GM23248 (cell line): ENCODE measurements around the gene RNPS1.

ENCODE experiments used
- EZH2 ChIP-seq: fragments of 200-600 bp; sonication (generic); IDR thresholded peaks from 2 replicates; pipeline ENCODE4 v1.6.1; 2018; ENCODE audit warnings: antibody characterized with exemption, mild to moderate bottlenecking; ENCODE audit not compliant: insufficient read depth, poor library complexity, severe bottlenecking
- EZH2phosphoT487 ChIP-seq: fragments of 200-600 bp; sonication (generic); IDR thresholded peaks from 2 replicates; pipeline ENCODE4 v1.6.1; 2018; ENCODE audit warnings: antibody characterized with exemption, moderate library complexity, mild to moderate bottlenecking, low read depth; ENCODE audit not compliant: insufficient read depth

- no peak for TF ChIP-seq EZH2phosphoT487
- TF ChIP-seq EZH2 = no peak
Observed at GRCh38 chr16:2209258-2210008, 58.5 kb downstream of the RNPS1 start.
